ENCODE measurements around the gene PSG1.
"Not testable (repeated sequence)": the region's sequence is repeated elsewhere in the genome, so short reads cannot be mapped to it uniquely, and the experiment has no call there.

The PSG1 gene

GRCh38 chr19:42880621-42881020 is 1.1 kb upstream of the PSG1 start:
- DNase-seq = not testable (repeated sequence)

- DNase-seq = not testable (repeated sequence)
Measured at GRCh38 chr19:42876596-42876995, 2.9 kb downstream of the PSG1 start.

DNA sequence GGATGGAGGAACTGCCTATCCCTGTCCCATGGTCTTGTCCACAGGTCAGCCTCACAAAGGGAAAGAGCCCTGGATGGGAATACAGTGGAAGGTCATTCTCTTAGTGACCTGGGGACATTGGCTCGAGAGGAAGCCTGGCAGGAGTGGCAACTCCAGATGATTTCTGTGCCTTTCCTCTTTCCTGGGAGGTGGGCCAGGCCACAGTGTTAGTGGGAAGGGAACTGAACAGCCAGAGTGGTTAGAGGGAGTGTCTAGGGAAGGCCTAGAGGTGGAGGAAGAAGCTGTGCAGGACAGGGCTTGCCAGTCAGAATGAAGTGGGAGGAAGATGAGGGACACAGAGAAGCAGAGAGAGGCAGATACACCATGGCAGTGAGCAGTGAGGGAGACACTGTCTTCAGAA is 3.6 kb downstream of the PSG1 start:
- not testable (repeated sequence) for DNase-seq

DNA sequence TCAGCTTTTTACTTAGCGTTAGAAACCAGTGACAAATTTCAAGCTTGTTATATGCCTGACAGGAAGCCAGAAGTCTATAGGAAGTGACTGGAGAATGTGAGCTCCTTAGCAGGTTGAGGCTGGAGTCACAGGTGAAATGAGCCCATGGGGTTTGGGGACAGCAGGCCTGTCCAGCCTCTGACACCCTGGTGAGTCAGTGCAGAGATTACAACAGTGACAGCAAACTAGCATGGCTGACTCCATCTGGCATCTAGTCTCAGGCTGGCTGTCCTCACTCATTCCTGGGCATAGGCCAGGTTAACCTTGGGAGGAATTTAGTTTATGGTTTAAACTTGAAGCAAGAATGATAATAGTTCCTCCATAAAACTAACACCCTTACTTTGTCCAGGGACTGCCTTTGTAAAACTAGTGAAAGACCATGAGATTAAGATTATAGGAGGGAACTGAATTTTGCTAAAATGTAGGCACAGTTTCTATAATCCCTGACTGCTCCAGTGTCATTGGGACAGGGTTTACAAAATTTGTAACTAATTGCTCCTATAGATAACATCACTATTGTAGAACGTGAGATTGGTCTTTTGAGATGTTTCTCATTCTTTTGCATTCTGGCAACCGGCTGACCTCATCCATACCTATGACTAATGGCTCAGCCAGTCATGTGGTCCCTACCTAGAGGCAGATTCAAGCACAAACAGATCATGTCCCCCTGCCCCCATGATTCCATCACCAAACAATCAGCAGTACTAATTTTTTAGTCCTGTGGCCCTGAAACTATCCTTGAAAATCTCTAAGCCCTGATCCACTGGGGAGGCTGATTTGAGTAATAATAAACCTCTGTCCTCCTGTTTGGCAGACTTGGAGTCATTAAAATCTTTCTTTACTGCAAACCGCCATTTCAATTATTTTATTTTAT is 4.4 kb downstream of the PSG1 start:
- DNase-seq = not testable (repeated sequence)

GRCh38 chr19:42874136-42874535 is 5.4 kb downstream of the PSG1 start:
- DNase-seq = not testable (repeated sequence)

DNA sequence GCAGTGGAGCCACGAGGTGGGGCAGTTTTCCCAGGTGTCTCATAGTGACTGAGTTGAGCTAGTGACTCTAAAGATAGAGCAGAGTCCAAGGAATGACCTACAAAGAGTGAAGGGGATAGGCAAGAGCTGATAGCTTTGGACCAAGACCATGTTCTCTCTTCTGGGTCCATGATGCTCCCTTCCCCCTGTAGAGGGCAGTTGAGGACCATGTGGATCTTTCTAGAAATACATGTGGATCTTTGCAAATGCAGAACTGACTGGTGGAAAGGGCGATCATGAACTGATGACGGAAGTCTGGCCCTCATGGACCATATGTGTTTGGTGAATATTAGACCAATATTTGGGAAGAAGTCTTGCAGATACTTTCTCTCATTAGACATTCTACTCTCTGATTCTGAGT is 6.9 kb downstream of the PSG1 start:
- DNase-seq = no peak

DNA sequence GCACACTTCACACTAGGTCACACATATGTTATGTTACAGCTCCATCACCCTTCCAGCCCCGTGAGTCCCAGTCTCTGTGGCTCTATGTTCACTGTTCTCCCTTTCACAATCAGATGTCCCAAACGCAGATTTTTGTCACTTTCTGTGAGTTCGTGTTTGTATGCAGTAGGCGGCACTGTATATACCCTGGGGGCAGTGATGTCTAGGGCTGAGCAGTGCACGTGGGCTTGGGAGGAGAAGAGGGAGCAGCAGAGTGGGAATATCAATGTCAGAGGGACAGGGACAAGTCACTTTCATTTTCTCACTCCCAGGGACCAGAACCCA is 22.0 kb downstream of the PSG1 start:
- DNase-seq = no peak

DNA sequence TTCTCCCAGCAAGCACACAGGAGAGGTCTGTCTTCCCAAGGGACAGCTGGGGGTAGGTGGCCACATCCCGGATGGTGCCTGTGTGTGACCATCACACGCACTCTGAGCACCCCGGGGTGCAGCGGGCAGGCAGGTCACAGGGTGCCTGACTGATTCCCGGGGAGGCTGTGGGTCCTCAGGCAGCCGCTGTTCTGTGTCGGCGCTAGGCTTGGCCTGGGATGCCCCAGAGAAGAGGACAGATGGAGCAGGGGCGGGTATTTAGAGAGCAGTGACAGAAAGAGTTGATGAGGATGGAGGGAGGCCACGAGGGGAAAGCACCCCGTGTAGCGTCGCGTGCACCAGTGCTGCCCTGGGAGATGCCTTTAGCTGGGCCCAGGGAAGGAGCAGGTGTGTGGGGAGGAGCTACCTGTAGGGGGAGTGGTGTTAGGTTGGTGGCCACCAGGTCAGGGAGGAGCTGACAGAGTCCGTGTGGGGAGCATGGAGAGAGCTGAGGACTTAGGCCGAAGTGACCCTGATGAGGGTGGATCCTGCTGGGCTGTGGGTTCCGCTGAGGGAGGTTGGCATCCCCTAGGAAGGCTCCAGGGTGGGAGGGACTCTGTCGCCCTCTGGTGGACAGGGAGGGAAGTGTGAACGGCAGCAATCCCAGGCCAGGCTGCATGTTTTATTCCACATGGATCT is 22.5 kb downstream of the PSG1 start:
- not testable (repeated sequence) for DNase-seq

- DNase-seq = not testable (repeated sequence)
Measured at GRCh38 chr19:42854745-42855144, 24.8 kb downstream of the PSG1 start.

DNA sequence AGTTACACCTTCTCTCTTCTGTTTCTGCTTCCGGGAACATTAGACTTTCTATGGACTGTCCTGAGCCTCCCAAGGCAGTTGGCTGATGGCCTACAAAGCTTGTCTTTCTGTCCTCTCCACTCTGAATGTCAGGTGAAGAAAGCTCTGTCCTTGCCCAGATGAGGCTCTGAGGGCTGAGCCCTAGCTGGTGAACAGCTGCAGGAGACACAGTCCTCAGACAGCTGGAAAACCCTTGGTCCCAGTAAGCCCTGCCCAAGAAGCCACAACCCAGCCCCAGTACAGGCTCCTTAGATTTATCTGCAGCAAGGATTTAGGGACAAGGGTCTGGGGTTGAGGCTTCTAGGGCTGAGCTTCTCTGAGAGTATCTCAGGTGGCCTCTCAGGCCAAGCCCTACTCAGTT is 26.3 kb downstream of the PSG1 start:
- DNase-seq = not testable (repeated sequence)

DNA sequence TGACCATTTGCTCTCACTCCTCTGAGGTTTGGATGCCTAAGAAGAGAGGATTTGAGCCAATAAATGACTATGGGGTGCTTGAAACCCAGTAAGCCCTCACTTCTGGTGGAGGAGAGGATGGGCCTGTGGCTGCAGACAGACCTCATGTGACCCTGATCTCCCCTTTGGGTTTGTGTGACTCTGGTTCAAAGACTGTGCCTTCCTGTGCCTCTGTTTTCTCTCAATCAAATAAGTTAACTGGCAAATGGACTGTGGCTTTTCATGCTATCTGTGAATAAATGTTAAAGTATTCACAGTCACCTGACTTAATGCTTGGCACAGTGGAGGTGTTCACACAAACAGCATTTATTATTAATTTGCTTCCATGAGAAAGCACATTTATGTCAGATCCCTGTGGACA is 26.7 kb downstream of the PSG1 start:
- DNase-seq = not testable (repeated sequence)

DNA sequence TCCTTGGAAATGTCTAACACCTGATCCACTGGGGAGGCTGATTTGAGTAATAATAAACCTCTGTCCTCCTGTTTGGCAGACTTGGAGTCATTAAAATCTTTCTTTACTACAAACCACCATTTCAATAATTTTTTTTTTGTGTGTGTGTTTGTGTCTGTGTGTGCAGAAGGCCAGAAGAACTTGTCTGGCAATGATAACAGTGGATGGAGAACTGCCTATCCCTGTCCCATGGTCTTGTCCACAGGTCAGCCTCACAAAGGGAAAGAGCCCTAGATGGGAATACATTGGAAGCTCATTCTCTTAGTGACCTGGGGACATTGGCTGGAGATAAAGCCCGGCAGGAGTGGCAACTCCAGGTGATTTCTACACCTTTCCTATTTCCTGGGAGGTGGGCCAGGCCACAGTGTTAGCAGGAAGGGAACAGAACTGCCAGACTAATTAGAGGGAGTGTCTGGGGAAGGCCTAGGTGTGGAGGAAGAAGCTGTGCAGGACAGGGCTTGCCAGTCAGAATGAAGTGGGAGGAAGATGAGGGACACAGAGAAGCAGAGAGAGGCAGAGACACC is 27.7 kb downstream of the PSG1 start:
- not testable (repeated sequence) for DNase-seq

DNA sequence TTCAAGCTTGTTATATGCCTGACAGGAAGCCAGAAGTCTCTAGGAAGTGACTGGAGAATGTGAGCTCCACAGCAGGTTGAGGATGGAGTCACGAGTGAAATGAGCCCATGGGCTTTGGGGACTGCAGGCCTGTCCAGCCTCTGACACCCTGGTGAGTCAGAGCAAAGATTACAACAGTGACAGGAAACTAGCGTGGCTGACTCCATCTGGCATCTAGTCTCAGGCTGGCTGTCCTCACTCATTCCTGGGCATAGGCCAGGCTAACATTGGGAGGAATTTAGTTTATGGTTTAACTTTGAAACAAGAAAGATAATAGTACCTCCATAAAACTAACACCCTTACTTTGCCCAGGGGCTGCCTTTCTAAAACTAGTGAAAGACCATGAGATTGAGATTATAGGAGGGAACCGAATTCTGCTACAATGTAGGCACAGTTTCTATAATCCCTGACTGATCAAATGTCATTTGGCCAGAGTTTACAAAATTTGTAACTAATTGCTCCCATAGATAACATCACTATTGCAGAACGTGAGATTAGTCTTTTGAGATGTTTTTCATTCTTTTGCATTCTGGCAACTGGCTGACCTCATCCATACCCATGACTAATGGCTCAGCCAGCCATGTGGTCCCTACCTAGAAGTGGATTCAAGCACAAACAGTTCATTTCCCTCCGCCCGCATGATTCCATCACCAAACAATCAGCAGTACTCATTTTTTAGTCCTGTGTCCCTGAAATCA is 28.4 kb downstream of the PSG1 start:
- DNase-seq = no peak

DNA sequence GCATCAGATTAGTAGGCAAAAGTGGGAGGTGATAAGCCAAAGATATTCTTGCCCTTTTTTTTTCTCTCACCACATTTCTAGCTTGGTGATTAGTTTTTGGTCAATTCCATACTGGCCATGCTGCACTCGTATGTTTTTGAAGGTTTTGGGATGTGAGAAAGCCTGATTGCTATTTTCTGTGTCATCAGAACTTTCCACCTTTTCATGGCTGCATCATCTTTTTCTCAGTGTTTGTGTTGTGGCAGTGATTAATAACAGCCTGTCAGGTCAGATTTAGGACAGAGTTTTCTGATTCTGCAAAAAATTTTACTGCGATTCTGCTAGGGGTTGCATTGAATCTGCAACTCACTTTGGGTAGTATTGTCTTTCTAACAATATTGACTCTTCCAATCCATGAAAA is 32.9 kb downstream of the PSG1 start:
- DNase-seq = no peak

DNA sequence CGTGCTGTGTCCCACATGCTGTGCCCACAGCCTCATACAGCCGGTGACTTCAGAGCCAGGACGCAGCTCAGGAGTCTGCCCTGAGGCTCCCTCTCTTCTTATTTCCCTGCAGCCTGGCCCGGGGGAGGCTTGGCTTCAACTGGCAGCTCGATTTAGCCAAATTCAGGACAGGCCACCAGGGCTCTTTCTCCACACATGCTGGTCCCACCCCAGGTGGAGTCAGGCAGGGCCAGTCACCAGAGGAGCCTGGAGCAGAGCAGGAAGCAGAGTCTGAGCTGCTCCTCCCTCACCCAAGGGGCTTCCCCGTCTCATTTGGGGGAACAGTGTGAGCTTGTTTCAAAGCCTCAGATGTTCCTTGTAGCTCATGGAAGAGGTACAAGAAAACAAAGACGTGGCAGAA is 35.9 kb downstream of the PSG1 start:
- DNase-seq = not testable (repeated sequence)

DNA sequence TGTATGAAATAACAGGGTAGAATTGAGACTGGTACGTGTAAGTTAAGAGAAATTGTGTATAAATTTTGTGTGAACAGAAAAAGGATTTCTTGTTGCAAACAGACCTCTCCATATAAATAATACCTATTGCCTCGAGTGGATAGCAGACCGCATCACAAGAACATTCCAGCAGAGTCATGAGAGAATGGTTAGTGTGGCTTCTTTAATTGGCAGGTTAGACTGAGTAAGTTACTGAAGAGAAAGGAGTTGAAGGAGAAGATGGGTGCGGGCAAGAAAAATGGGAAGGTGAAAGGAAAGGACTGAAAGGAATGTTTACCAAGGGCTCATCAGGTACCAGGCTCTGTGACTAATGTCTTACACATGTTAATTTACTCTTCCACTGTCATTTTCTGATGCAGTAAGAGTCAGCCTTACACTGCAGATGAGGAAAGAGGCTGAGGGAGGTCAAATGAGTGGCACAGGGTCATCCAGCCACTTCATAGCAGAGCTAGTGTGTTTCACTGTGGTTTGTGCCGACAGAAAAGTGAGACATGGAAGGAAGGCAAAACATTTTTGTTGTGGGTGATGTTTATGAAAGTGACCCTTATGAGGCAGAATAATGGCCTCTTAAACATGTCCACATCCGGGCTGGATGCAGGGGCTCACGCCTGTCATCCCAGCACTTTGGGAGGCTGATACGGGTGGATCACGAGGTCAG is 46.6 kb downstream of the PSG1 start:
- not testable (repeated sequence) for DNase-seq

GRCh38 chr19:42832023-42832680 is 47.4 kb downstream of the PSG1 start:
- not testable (repeated sequence) for DNase-seq

- no peak for DNase-seq
Measured at GRCh38 chr19:42831221-42832019, 48.1 kb downstream of the PSG1 start.

GRCh38 chr19:42821306-42821977 is 58.1 kb downstream of the PSG1 start:
- DNase-seq = not testable (repeated sequence)

DNA sequence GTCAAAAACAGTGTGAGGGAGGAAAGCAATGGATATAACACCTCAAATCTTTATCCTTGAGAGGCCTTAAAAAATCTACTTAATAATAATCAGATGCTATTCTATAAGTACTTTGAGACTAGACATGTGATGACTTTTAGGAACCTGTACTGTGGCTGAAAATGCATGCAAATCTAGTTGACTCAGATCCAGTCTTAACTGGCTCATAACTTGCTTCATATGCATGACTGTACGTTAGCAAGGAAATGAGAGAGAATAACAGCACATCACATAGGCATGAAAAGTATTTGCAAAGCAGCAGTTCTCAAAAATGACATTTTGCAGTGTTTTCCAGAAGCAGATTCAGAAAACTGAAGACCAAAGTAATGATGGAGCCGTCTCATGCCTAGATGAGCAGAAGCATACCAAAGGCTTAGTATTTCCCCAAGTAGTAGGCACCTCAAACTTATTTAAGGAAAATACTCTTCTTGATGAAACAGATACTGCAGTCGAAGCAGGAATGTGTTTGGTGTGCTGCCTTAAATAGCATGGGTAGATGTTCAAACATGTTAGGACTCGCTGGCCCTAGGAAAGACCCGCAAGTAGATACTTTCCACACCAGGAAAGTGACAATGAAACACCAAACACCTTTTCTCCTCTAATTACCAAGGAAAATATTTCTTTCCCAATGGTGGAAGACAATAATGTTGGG is 59.4 kb downstream of the PSG1 start:
- DNase-seq = not testable (repeated sequence)

All from NCI-H2227 treated with DMSO at 0.1 percent for 48 hours (cell line).